ENCODE results near the gene RAP1GAP. TPM values are rescaled to one million over a fixed set of nuclear protein-coding genes. Genes with fewer than 3 reads are reported as not detected.

RAP1GAP gene
- total and polyA plus RNA-seq, 4 donors, result 5.6 to 64.7 (median 28.0) TPM

DNA sequence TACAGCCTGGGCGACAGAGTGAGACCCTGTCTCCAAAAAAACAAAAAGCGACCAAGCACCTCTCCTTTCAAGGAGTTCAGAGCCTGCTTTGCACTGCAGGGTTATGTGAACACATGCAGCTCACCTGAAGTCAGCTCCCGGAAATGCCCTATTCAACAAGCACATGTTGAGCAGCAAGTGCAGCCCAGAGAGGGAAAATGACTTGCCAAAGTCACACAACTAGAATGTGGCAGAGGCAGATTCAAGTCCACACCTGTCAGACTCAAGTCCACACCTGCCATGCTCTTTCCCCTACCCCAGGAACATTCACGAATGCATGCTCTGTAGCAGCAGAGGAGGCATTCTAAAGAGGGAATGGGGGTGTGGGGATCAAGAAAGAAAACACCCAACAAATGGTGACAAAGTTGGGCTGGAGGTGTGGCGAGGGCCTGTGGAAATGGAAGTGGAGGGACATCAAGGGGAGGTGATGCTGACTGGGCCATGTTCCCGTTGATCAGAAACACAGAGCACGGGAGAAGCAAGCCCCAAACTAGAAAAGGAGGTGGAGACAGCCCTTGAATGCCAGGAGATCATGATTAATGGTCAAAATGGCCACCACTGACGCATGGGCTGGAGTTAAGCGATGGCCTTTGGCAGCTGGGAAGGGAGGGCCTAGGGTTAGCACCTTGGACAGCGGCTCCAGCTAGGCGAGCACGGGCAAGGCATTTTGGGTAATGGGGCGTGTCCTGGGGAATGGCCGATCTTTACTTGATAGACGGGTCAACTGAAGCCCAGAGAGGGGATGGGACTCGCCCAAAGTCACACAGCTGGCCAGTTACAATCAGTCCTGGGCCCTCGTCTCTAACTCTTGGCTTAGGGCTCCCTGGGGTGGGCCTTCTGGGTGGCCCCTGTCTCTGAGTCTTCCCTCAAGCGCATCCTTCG lies 21.5 kb downstream of the RAP1GAP start:
- Histone ChIP-seq H3K9me3 (ENCODE audit: control insufficient read depth in 4 of 4, insufficient read depth in 3 of 4, low read length in 3 of 4) (peaks cover 0 to 3% (median 0%) of the 10 kb centered on the region in 4 donors), H3K27me3 (ENCODE audit: control insufficient read depth in 3 of 3, insufficient read depth in 3 of 3, low read length in 2 of 3) (peaks cover 0 to 2% (median 0%) of the 10 kb centered on the region in 3 donors), H3K36me3 (ENCODE audit: control insufficient read depth in 4 of 4, insufficient read depth in 4 of 4, low read length in 4 of 4) (no peaks in the 10 kb centered on the region), H3K4me1 (ENCODE audit: control insufficient read depth in 5 of 5, insufficient read depth in 5 of 5, low read length in 5 of 5) (peaks cover 0 to 7% (median 3%) of the 10 kb centered on the region in 5 donors), H3K27ac (ENCODE audit: low read depth in 1 of 2, low read length in 1 of 2) (no peak overlapping the region), H3K9ac (ENCODE audit: insufficient read depth in 1 of 2, low read length in 2 of 2) (no peak overlapping the region), H3K4me3 (no peak overlapping the region)
- 36 to 44% methylated on average over 19 of the region's 19 CpGs for WGBS, 2 donors
- peak; percentile 70 to 72 (median 70) for DNase-seq
- TF ChIP-seq, protein P1, sequence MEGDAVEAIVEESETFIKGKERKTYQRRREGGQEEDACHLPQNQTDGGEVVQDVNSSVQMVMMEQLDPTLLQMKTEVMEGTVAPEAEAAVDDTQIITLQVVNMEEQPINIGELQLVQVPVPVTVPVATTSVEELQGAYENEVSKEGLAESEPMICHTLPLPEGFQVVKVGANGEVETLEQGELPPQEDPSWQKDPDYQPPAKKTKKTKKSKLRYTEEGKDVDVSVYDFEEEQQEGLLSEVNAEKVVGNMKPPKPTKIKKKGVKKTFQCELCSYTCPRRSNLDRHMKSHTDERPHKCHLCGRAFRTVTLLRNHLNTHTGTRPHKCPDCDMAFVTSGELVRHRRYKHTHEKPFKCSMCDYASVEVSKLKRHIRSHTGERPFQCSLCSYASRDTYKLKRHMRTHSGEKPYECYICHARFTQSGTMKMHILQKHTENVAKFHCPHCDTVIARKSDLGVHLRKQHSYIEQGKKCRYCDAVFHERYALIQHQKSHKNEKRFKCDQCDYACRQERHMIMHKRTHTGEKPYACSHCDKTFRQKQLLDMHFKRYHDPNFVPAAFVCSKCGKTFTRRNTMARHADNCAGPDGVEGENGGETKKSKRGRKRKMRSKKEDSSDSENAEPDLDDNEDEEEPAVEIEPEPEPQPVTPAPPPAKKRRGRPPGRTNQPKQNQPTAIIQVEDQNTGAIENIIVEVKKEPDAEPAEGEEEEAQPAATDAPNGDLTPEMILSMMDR (IDR thresholded peaks at IDR 0.05; ENCODE audit: control extremely low read depth, extremely low read depth), result no peak
- no peak for ATAC-seq (ENCODE audit: insufficient read depth, low FRiP score)

- H3K9ac ChIP-seq (ENCODE audit: insufficient read depth in 1 of 2, low read length in 2 of 2), result no peak overlapping the region
- H3K9me3 ChIP-seq (ENCODE audit: control insufficient read depth in 4 of 4, insufficient read depth in 3 of 4, low read length in 3 of 4), result peaks cover 0 to 3% (median 0%) of the 10 kb centered on the region in 4 donors
- H3K27me3 ChIP-seq (ENCODE audit: control insufficient read depth in 3 of 3, insufficient read depth in 3 of 3, low read length in 2 of 3), result no peaks in the 10 kb centered on the region
- no peak for DNase-seq
- ATAC-seq (ENCODE audit: insufficient read depth, low FRiP score), result no peak
- H3K36me3 ChIP-seq (ENCODE audit: control insufficient read depth in 4 of 4, insufficient read depth in 4 of 4, low read length in 4 of 4), result no peaks in the 10 kb centered on the region
- WGBS, 2 donors, result 78 to 87% methylated on average over 5 of the region's 5 CpGs
- no peaks in the 10 kb centered on the region for H3K4me1 ChIP-seq (ENCODE audit: control insufficient read depth in 5 of 5, insufficient read depth in 5 of 5, low read length in 5 of 5)
- TF ChIP-seq, protein P1 (IDR thresholded peaks at IDR 0.05; ENCODE audit: control extremely low read depth, extremely low read depth), result no peak
- no peak overlapping the region for H3K27ac ChIP-seq (ENCODE audit: low read depth in 1 of 2, low read length in 1 of 2)
- no peak overlapping the region for H3K4me3 ChIP-seq
Measured at GRCh38 chr1:21645550-21645949, 23.6 kb downstream of the RAP1GAP start.

GRCh38 chr1:21644906-21645305 lies 24.3 kb downstream of the RAP1GAP start:
- no peaks in the 10 kb centered on the region for H3K27me3 ChIP-seq (ENCODE audit: control insufficient read depth in 3 of 3, insufficient read depth in 3 of 3, low read length in 2 of 3)
- 85 to 90% methylated on average over 5 of the region's 5 CpGs for WGBS, 2 donors
- no peak overlapping the region for H3K27ac ChIP-seq (ENCODE audit: low read depth in 1 of 2, low read length in 1 of 2)
- H3K9ac ChIP-seq (ENCODE audit: insufficient read depth in 1 of 2, low read length in 2 of 2), result no peak overlapping the region
- peaks cover 0 to 3% (median 0%) of the 10 kb centered on the region in 4 donors for H3K9me3 ChIP-seq (ENCODE audit: control insufficient read depth in 4 of 4, insufficient read depth in 3 of 4, low read length in 3 of 4)
- ATAC-seq (ENCODE audit: insufficient read depth, low FRiP score) (no peak), DNase-seq (no peak)
- no peaks in the 10 kb centered on the region for H3K4me1 ChIP-seq (ENCODE audit: control insufficient read depth in 5 of 5, insufficient read depth in 5 of 5, low read length in 5 of 5)
- no peaks in the 10 kb centered on the region for H3K36me3 ChIP-seq (ENCODE audit: control insufficient read depth in 4 of 4, insufficient read depth in 4 of 4, low read length in 4 of 4)
- no peak overlapping the region for H3K4me3 ChIP-seq
- TF ChIP-seq, protein P1 (IDR thresholded peaks at IDR 0.05; ENCODE audit: control extremely low read depth, extremely low read depth), result no peak
